Keratinocyte (primary cell): ENCODE results near the gene ZNF784. TPM values are rescaled to one million over a fixed set of nuclear protein-coding genes. Genes with fewer than 3 reads are reported as not detected.
"Not testable (repeated sequence)": the region's sequence is repeated elsewhere in the genome, so short reads cannot be mapped to it uniquely, and the experiment has no call there.

Experiments used
- DNase-seq: peaks from one replicate; pipeline ENCODE4 v3.0.0-alpha.2; 2011; ENCODE audit warnings: low read depth, missing footprints, low spot score
- FAIRE-seq: peaks from 2 replicates; lab custom pipeline; 2011; peaks lifted over from hg19 to GRCh38; lab: Jason Lieb, UNC
- H2AFZ ChIP-seq: 2 replicates; pipeline ENCODE4 v1.6.0; 2012; ENCODE audit warnings: low read length, control low read depth, inconsistent platforms; ENCODE audit not compliant: control insufficient read depth
- H3K27ac ChIP-seq: 2 replicates; pipeline ENCODE4 v1.5.1; 2011; ENCODE audit warnings: low read length; ENCODE audit not compliant: control insufficient read depth, insufficient read depth
- H3K27me3 ChIP-seq: 3 replicates; pipeline ENCODE4 v1.6.0; 2011; ENCODE audit warnings: low read length; ENCODE audit not compliant: control insufficient read depth, insufficient read depth; ENCODE audit errors: extremely low read depth
- H3K36me3 ChIP-seq, 2 experiments: 2 replicates in 1 of 2; 3 replicates in 1 of 2; pipeline ENCODE4 v1.5.1; 2011; ENCODE audit warnings: low read length in 2 of 2, mild to moderate bottlenecking in 1 of 2; ENCODE audit not compliant: control insufficient read depth in 2 of 2, insufficient read depth in 2 of 2; ENCODE audit errors: extremely low read depth in 1 of 2
- H3K4me1 ChIP-seq: 3 replicates; pipeline ENCODE4 v1.5.1; 2011; ENCODE audit warnings: low read length; ENCODE audit not compliant: control insufficient read depth, insufficient read depth; ENCODE audit errors: extremely low read depth
- H3K4me2 ChIP-seq: 3 replicates; pipeline ENCODE4 v1.6.0; 2011; ENCODE audit warnings: low read depth, low read length; ENCODE audit not compliant: control insufficient read depth, insufficient read depth; ENCODE audit errors: extremely low read depth
- H3K4me3 ChIP-seq, 3 experiments: fragments of 200-600 bp in 1 of 3; sonication (generic) in 1 of 3; 2 replicates in 2 of 3; 3 replicates in 1 of 3; pipeline ENCODE4 v1.5.1; 2011 to 2016; ENCODE audit warnings: low read length in 3 of 3, mild to moderate bottlenecking in 3 of 3, control low read depth in 2 of 3, inconsistent platforms in 1 of 3, low read depth in 1 of 3, mixed read lengths in 1 of 3, mixed run types in 1 of 3, moderate library complexity in 1 of 3; ENCODE audit not compliant: control insufficient read depth in 2 of 3, insufficient read depth in 2 of 3; ENCODE audit errors: extremely low read depth in 1 of 3
- H3K79me2 ChIP-seq: 2 replicates; pipeline ENCODE4 v1.6.0; 2012; ENCODE audit warnings: low read length; ENCODE audit not compliant: control insufficient read depth, insufficient read depth
- H3K9ac ChIP-seq: 3 replicates; pipeline ENCODE4 v1.6.0; 2011; ENCODE audit warnings: low read length; ENCODE audit not compliant: control insufficient read depth, insufficient read depth; ENCODE audit errors: extremely low read depth
- H3K9me1 ChIP-seq: 3 replicates; pipeline ENCODE4 v1.6.0; 2011; ENCODE audit warnings: low read length; ENCODE audit not compliant: control insufficient read depth, insufficient read depth; ENCODE audit errors: extremely low read depth
- H3K9me3 ChIP-seq: 2 replicates; pipeline ENCODE4 v1.5.1; 2012; ENCODE audit warnings: low read depth, low read length; ENCODE audit not compliant: control insufficient read depth
- H4K20me1 ChIP-seq: 3 replicates; pipeline ENCODE4 v1.6.0; 2011; ENCODE audit warnings: low read length; ENCODE audit not compliant: control insufficient read depth, insufficient read depth; ENCODE audit errors: extremely low read depth
- CTCF ChIP-seq, 3 experiments: IDR thresholded peaks in 1 of 3; conservative IDR thresholded peaks in 1 of 3; optimal IDR thresholded peaks in 1 of 3; 2 replicates in 2 of 3; 3 replicates in 1 of 3; pipeline versions ENCODE3 to v1.5.1; 2011; ENCODE audit warnings: low read length in 3 of 3, mild to moderate bottlenecking in 3 of 3, moderate library complexity in 2 of 3, control low read depth in 1 of 3, inconsistent platforms in 1 of 3; ENCODE audit not compliant: insufficient read depth in 2 of 3; ENCODE audit errors: extremely low read depth in 1 of 3
- EZH2 ChIP-seq: IDR thresholded peaks from one replicate; pipeline ENCODE4 v1.6.1; 2012; ENCODE audit warnings: inconsistent platforms, mild to moderate bottlenecking, low read length, moderate library complexity
- dilution Hi-C: fragments of 300-500 bp; cut with MboI; formaldehyde crosslinking; loops from one replicate; pipeline ENCODE4 v1.7.0; 2020; ENCODE audit warnings: low sequenced_read_pairs; ENCODE audit not compliant: extremely low pct_ligation_motif_present
- polyA plus RNA-seq, 5 experiments: library from polyadenylated mRNA; depleted of rRNA in 3 of 5; stranded (reverse) in 3 of 5; stranded (forward) in 1 of 5; unstranded in 1 of 5; fragments of >200 nt; gene quantifications; 1 replicate in 1 of 5; 2 replicates in 3 of 5; 3 replicates in 1 of 5; pipeline versions ENCODE4 v1.2.1 to v1.2.3, GENCODE V29; 2011 to 2012; ENCODE audit warnings: missing spikeins in 2 of 5, low read depth in 1 of 5, low replicate concordance in 1 of 5

Gene ZNF784
- polyA plus RNA-seq, 1 donor (not counting 4 experiments of a cell fraction or from before 2014, with no cell fraction given), result 2.1 TPM

GRCh38 chr19:55584871-55585270, 39.5 kb downstream of the ZNF784 start:
- Histone ChIP-seq H3K27me3 (peaks cover 4% of the 10 kb centered on the region), H3K4me1 (peaks cover 22% of the 10 kb centered on the region), H3K36me3 (no peaks in the 10 kb centered on the region), H3K9me1 (no peaks in the 10 kb centered on the region), H3K79me2 (peaks cover 6% of the 10 kb centered on the region), H3K9me3 (no peaks in the 10 kb centered on the region), H3K4me3 (no peak overlapping the region), H3K4me2 (no peak overlapping the region), H3K9ac (no peak overlapping the region), H2AFZ (no peak overlapping the region), H3K27ac (no peak overlapping the region), H4K20me1 (no peaks in the 10 kb centered on the region)
- dilution Hi-C loops, result no loop called here
- DNase-seq (no peak), FAIRE-seq (no peak)
- no peak for TF ChIP-seq CTCF (optimal IDR thresholded peaks at IDR 0.05 in 1 of 3, IDR thresholded peaks at IDR 0.05 in 1 of 3, conservative IDR thresholded peaks at IDR 0.05 in 1 of 3; ENCODE audit: extremely low read depth in 1 of 3, insufficient read depth in 2 of 3, low read length in 3 of 3)
- TF ChIP-seq EZH2, result no peak

- H3K27ac ChIP-seq, DNase-seq, H3K4me3 ChIP-seq, H3K9me1 ChIP-seq, dilution Hi-C loops, H3K9ac ChIP-seq, FAIRE-seq, H2AFZ ChIP-seq, H3K4me2 ChIP-seq, H3K27me3 ChIP-seq, H3K36me3 ChIP-seq, H4K20me1 ChIP-seq, H3K9me3 ChIP-seq: not testable (repeated sequence)
- Histone ChIP-seq H3K79me2 (peaks cover 11% of the 10 kb centered on the region), H3K4me1 (peaks cover 26% of the 10 kb centered on the region)
Measured at GRCh38 chr19:55583897-55584296, 40.5 kb downstream of the ZNF784 start.

- H3K4me2 ChIP-seq, H4K20me1 ChIP-seq, H3K9me1 ChIP-seq, FAIRE-seq, DNase-seq, dilution Hi-C loops, H3K9ac ChIP-seq, H3K27me3 ChIP-seq, H3K4me3 ChIP-seq, H3K36me3 ChIP-seq, H3K27ac ChIP-seq, H3K9me3 ChIP-seq, H2AFZ ChIP-seq: not testable (repeated sequence)
- Histone ChIP-seq H3K79me2 (peaks cover 13% of the 10 kb centered on the region), H3K4me1 (peaks cover 23% of the 10 kb centered on the region)
Measured at GRCh38 chr19:55582284-55582683, 42.1 kb downstream of the ZNF784 start.
